Keratinocyte (primary cell): Measurements from ENCODE around the gene CIB1. TPM values are rescaled to one million over a fixed set of nuclear protein-coding genes. Genes with fewer than 3 reads are reported as not detected.

Experiments
- DNase-seq: peaks from one replicate; pipeline ENCODE4 v3.0.0-alpha.2; 2011; ENCODE audit warnings: low read depth, missing footprints, low spot score
- FAIRE-seq: peaks from 2 replicates; lab custom pipeline; 2011; peaks lifted over from hg19 to GRCh38; lab: Jason Lieb, UNC
- H2AFZ ChIP-seq: 2 replicates; pipeline ENCODE4 v1.6.0; 2012; ENCODE audit warnings: low read length, control low read depth, inconsistent platforms; ENCODE audit not compliant: control insufficient read depth
- H3K27ac ChIP-seq: 2 replicates; pipeline ENCODE4 v1.5.1; 2011; ENCODE audit warnings: low read length; ENCODE audit not compliant: control insufficient read depth, insufficient read depth
- H3K27me3 ChIP-seq: 3 replicates; pipeline ENCODE4 v1.6.0; 2011; ENCODE audit warnings: low read length; ENCODE audit not compliant: control insufficient read depth, insufficient read depth; ENCODE audit errors: extremely low read depth
- H3K36me3 ChIP-seq, 2 experiments: 2 replicates in 1 of 2; 3 replicates in 1 of 2; pipeline ENCODE4 v1.5.1; 2011; ENCODE audit warnings: low read length in 2 of 2, mild to moderate bottlenecking in 1 of 2; ENCODE audit not compliant: control insufficient read depth in 2 of 2, insufficient read depth in 2 of 2; ENCODE audit errors: extremely low read depth in 1 of 2
- H3K4me1 ChIP-seq: 3 replicates; pipeline ENCODE4 v1.5.1; 2011; ENCODE audit warnings: low read length; ENCODE audit not compliant: control insufficient read depth, insufficient read depth; ENCODE audit errors: extremely low read depth
- H3K4me2 ChIP-seq: 3 replicates; pipeline ENCODE4 v1.6.0; 2011; ENCODE audit warnings: low read depth, low read length; ENCODE audit not compliant: control insufficient read depth, insufficient read depth; ENCODE audit errors: extremely low read depth
- H3K4me3 ChIP-seq, 3 experiments: fragments of 200-600 bp in 1 of 3; sonication (generic) in 1 of 3; 2 replicates in 2 of 3; 3 replicates in 1 of 3; pipeline ENCODE4 v1.5.1; 2011 to 2016; ENCODE audit warnings: low read length in 3 of 3, mild to moderate bottlenecking in 3 of 3, control low read depth in 2 of 3, inconsistent platforms in 1 of 3, low read depth in 1 of 3, mixed read lengths in 1 of 3, mixed run types in 1 of 3, moderate library complexity in 1 of 3; ENCODE audit not compliant: control insufficient read depth in 2 of 3, insufficient read depth in 2 of 3; ENCODE audit errors: extremely low read depth in 1 of 3
- H3K79me2 ChIP-seq: 2 replicates; pipeline ENCODE4 v1.6.0; 2012; ENCODE audit warnings: low read length; ENCODE audit not compliant: control insufficient read depth, insufficient read depth
- H3K9ac ChIP-seq: 3 replicates; pipeline ENCODE4 v1.6.0; 2011; ENCODE audit warnings: low read length; ENCODE audit not compliant: control insufficient read depth, insufficient read depth; ENCODE audit errors: extremely low read depth
- H3K9me1 ChIP-seq: 3 replicates; pipeline ENCODE4 v1.6.0; 2011; ENCODE audit warnings: low read length; ENCODE audit not compliant: control insufficient read depth, insufficient read depth; ENCODE audit errors: extremely low read depth
- H3K9me3 ChIP-seq: 2 replicates; pipeline ENCODE4 v1.5.1; 2012; ENCODE audit warnings: low read depth, low read length; ENCODE audit not compliant: control insufficient read depth
- H4K20me1 ChIP-seq: 3 replicates; pipeline ENCODE4 v1.6.0; 2011; ENCODE audit warnings: low read length; ENCODE audit not compliant: control insufficient read depth, insufficient read depth; ENCODE audit errors: extremely low read depth
- EZH2 ChIP-seq: IDR thresholded peaks from one replicate; pipeline ENCODE4 v1.6.1; 2012; ENCODE audit warnings: inconsistent platforms, mild to moderate bottlenecking, low read length, moderate library complexity
- dilution Hi-C: fragments of 300-500 bp; cut with MboI; formaldehyde crosslinking; loops from one replicate; pipeline ENCODE4 v1.7.0; 2020; ENCODE audit warnings: low sequenced_read_pairs; ENCODE audit not compliant: extremely low pct_ligation_motif_present
- polyA plus RNA-seq, 5 experiments: library from polyadenylated mRNA; depleted of rRNA in 3 of 5; stranded (reverse) in 3 of 5; stranded (forward) in 1 of 5; unstranded in 1 of 5; fragments of >200 nt; gene quantifications; 1 replicate in 1 of 5; 2 replicates in 3 of 5; 3 replicates in 1 of 5; pipeline versions ENCODE4 v1.2.1 to v1.2.3, GENCODE V29; 2011 to 2012; ENCODE audit warnings: missing spikeins in 2 of 5, low read depth in 1 of 5, low replicate concordance in 1 of 5
- TF ChIP-seq, protein P1 (sequence below), 3 experiments: IDR thresholded peaks in 1 of 3; conservative IDR thresholded peaks in 1 of 3; optimal IDR thresholded peaks in 1 of 3; 2 replicates in 2 of 3; 3 replicates in 1 of 3; pipeline versions ENCODE3 to v1.5.1; 2011; ENCODE audit warnings: low read length in 3 of 3, mild to moderate bottlenecking in 3 of 3, moderate library complexity in 2 of 3, control low read depth in 1 of 3, inconsistent platforms in 1 of 3; ENCODE audit not compliant: insufficient read depth in 2 of 3; ENCODE audit errors: extremely low read depth in 1 of 3

The CIB1 gene
- polyA plus RNA-seq, 1 donor (not counting 4 experiments of a cell fraction or from before 2014, with no cell fraction given) = 70.9 TPM

DNA sequence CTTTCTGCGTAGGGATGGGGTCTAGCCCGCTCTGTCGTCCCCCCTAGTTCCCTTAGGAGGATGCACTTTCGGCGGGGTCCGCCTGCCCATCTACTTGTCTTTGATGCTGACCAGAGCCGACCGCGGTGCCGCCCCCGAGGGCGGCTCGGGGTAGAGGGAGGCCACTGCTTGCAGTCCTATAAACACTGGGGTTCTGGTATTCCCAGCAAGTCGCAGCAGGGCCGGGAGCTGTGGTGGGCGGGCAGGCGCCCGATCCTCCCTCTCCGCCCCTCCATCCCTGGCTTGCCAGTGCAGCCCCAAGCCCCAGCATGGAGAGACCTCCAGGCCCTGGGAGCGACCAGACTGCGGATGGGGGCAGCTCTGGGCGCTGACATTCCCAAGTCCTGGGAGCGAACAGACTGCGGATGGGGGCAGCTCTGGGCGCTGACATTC lies 31.8 kb downstream of the CIB1 start:
- TF ChIP-seq EZH2 = no peak
- TF ChIP-seq, protein P1, sequence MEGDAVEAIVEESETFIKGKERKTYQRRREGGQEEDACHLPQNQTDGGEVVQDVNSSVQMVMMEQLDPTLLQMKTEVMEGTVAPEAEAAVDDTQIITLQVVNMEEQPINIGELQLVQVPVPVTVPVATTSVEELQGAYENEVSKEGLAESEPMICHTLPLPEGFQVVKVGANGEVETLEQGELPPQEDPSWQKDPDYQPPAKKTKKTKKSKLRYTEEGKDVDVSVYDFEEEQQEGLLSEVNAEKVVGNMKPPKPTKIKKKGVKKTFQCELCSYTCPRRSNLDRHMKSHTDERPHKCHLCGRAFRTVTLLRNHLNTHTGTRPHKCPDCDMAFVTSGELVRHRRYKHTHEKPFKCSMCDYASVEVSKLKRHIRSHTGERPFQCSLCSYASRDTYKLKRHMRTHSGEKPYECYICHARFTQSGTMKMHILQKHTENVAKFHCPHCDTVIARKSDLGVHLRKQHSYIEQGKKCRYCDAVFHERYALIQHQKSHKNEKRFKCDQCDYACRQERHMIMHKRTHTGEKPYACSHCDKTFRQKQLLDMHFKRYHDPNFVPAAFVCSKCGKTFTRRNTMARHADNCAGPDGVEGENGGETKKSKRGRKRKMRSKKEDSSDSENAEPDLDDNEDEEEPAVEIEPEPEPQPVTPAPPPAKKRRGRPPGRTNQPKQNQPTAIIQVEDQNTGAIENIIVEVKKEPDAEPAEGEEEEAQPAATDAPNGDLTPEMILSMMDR (optimal IDR thresholded peaks at IDR 0.05 in 1 of 3, IDR thresholded peaks at IDR 0.05 in 1 of 3, conservative IDR thresholded peaks at IDR 0.05 in 1 of 3; ENCODE audit: extremely low read depth in 1 of 3, insufficient read depth in 2 of 3, low read length in 3 of 3) = no peak
- H3K36me3 ChIP-seq = peaks cover 12 to 34% of the 10 kb centered on the region in 2 experiments
- H3K79me2 ChIP-seq = peaks cover 67% of the 10 kb centered on the region
- peaks cover 3% of the 10 kb centered on the region for H4K20me1 ChIP-seq
- no peak overlapping the region for H2AFZ ChIP-seq
- H3K4me1 ChIP-seq = peaks cover 46% of the 10 kb centered on the region
- peak overlapping the region; percentile 80 for H3K9ac ChIP-seq
- H3K4me3 ChIP-seq = peak overlapping the region; percentile 81 to 99 (median 82)
- dilution Hi-C loops = no loop called here
- H3K9me3 ChIP-seq = no peaks in the 10 kb centered on the region
- peak overlapping the region; percentile 67 for H3K27ac ChIP-seq
- DNase-seq = no peak
- peaks cover 8% of the 10 kb centered on the region for H3K9me1 ChIP-seq
- peak overlapping the region; percentile 94 for H3K4me2 ChIP-seq
- H3K27me3 ChIP-seq = no peaks in the 10 kb centered on the region
- no peak for FAIRE-seq

GRCh38 chr15:90201130-90201943 lies 32.4 kb downstream of the CIB1 start, which contains the start of gene SEMA4B:
Gene SEMA4B, plus strand, starts transcription at chr15:90201330. Its CDS starts 249 bp downstream, at chr15:90201579.
- Histone ChIP-seq H3K36me3 (peaks cover 8 to 28% of the 10 kb centered on the region in 2 experiments), H3K27me3 (no peaks in the 10 kb centered on the region), H3K4me3 (peak within 1 kb of the TSS; percentile 81 to 99 (median 82)), H2AFZ (no peak within 1 kb of the TSS), H3K27ac (peak within 1 kb of the TSS; percentile 67), H3K9me1 (peaks cover 8% of the 10 kb centered on the region), H3K4me1 (peaks cover 44% of the 10 kb centered on the region), H4K20me1 (peaks cover 3% of the 10 kb centered on the region), H3K9me3 (no peaks in the 10 kb centered on the region), H3K9ac (peak within 1 kb of the TSS; percentile 80), H3K79me2 (peaks cover 61% of the 10 kb centered on the region), H3K4me2 (peak within 1 kb of the TSS; percentile 94)
- FAIRE-seq (no peak), DNase-seq (no peak)
- dilution Hi-C loops = no loop called here
- TF ChIP-seq, protein P1 (optimal IDR thresholded peaks at IDR 0.05 in 1 of 3, IDR thresholded peaks at IDR 0.05 in 1 of 3, conservative IDR thresholded peaks at IDR 0.05 in 1 of 3; ENCODE audit: extremely low read depth in 1 of 3, insufficient read depth in 2 of 3, low read length in 3 of 3) = no peak
- TF ChIP-seq EZH2 = no peak
